ENCODE results near the gene INSR. TPM values are rescaled to one million over a fixed set of nuclear protein-coding genes. Genes with fewer than 3 reads are reported as not detected.
A peak's percentile ranks its signal among the peaks of the same experiment; 100 is the strongest.

The INSR gene
- total RNA-seq, 4 donors from 2014 or later, result 150 to 420 (median 196) TPM

- 3 to 6% methylated on average over 40 to 43 of the region's 43 CpGs for WGBS, 2 donors
- Histone ChIP-seq H3K27ac (peak overlapping the region; percentile 18 to 96 (median 82)), H3K4me1 (peaks cover 0 to 25% (median 12%) of the 10 kb centered on the region in 4 donors), H3K4me3 (peak overlapping the region; percentile 79 to 93 (median 92)), H3K36me3 (no peaks in the 10 kb centered on the region), H3K9me3 (no peaks in the 10 kb centered on the region), H3K27me3 (no peaks in the 10 kb centered on the region)
- TF ChIP-seq POLR2A (IDR thresholded peaks at IDR 0.05) (no peak), EP300 (IDR thresholded peaks at IDR 0.05) (peak; percentile 4 to 9)
- TF ChIP-seq, protein P1, sequence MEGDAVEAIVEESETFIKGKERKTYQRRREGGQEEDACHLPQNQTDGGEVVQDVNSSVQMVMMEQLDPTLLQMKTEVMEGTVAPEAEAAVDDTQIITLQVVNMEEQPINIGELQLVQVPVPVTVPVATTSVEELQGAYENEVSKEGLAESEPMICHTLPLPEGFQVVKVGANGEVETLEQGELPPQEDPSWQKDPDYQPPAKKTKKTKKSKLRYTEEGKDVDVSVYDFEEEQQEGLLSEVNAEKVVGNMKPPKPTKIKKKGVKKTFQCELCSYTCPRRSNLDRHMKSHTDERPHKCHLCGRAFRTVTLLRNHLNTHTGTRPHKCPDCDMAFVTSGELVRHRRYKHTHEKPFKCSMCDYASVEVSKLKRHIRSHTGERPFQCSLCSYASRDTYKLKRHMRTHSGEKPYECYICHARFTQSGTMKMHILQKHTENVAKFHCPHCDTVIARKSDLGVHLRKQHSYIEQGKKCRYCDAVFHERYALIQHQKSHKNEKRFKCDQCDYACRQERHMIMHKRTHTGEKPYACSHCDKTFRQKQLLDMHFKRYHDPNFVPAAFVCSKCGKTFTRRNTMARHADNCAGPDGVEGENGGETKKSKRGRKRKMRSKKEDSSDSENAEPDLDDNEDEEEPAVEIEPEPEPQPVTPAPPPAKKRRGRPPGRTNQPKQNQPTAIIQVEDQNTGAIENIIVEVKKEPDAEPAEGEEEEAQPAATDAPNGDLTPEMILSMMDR (IDR thresholded peaks at IDR 0.05), result peak; percentile 10 to 48 (median 22)
- peak; percentile 54 to 62 for DNase-seq (ENCODE audit: low spot score in 2 of 2)
These were observed 471 bp upstream of the INSR start for GRCh38 chr19:7294558-7295212.

- WGBS, 2 donors, result 10 to 23% methylated on average over 21 to 50 of the region's 54 CpGs
- Histone ChIP-seq H3K36me3 (no peaks in the 10 kb centered on the region), H3K9me3 (no peaks in the 10 kb centered on the region), H3K4me3 (peak overlapping the region; percentile 79 to 93 (median 92)), H3K4me1 (peaks cover 0 to 33% (median 12%) of the 10 kb centered on the region in 4 donors), H3K27ac (peak overlapping the region; percentile 71 to 96 (median 87)), H3K27me3 (no peaks in the 10 kb centered on the region)
- DNase-seq (ENCODE audit: low spot score in 2 of 2), result no peak
- TF ChIP-seq, protein P1 (IDR thresholded peaks at IDR 0.05), result no peak
- no peak for TF ChIP-seq EP300 (IDR thresholded peaks at IDR 0.05)
- no peak for TF ChIP-seq POLR2A (IDR thresholded peaks at IDR 0.05)
These were observed 1.1 kb downstream of the INSR start for GRCh38 chr19:7292950-7293761.

- Histone ChIP-seq H3K36me3 (no peaks in the 10 kb centered on the region), H3K4me3 (peak overlapping the region; percentile 79 to 93 (median 92)), H3K27me3 (no peaks in the 10 kb centered on the region), H3K9me3 (no peaks in the 10 kb centered on the region), H3K4me1 (peaks cover 0 to 37% (median 12%) of the 10 kb centered on the region in 4 donors), H3K27ac (peak overlapping the region; percentile 71 to 96 (median 87))
- WGBS, 2 donors, result 70% methylated on average over 12 of the region's 12 CpGs
- TF ChIP-seq EP300 (IDR thresholded peaks at IDR 0.05) (no peak), POLR2A (IDR thresholded peaks at IDR 0.05) (no peak)
- TF ChIP-seq, protein P1 (IDR thresholded peaks at IDR 0.05), result no peak
- no peak for DNase-seq (ENCODE audit: low spot score in 2 of 2)
These were observed 1.8 kb downstream of the INSR start for GRCh38 chr19:7292352-7292949.

- Histone ChIP-seq H3K9me3 (no peaks in the 10 kb centered on the region), H3K27ac (peak overlapping the region in 1 of 4 donors; percentile 59), H3K4me1 (peaks cover 0 to 31% (median 5%) of the 10 kb centered on the region in 4 donors), H3K27me3 (no peaks in the 10 kb centered on the region), H3K4me3 (peak overlapping the region in 1 of 4 donors; percentile 10), H3K36me3 (no peaks in the 10 kb centered on the region)
- WGBS, 2 donors, result 59 to 69% methylated on average over 6 of the region's 6 CpGs
- DNase-seq (ENCODE audit: low spot score in 2 of 2), result no peak
- TF ChIP-seq POLR2A (IDR thresholded peaks at IDR 0.05) (no peak), EP300 (IDR thresholded peaks at IDR 0.05) (no peak)
- TF ChIP-seq, protein P1 (IDR thresholded peaks at IDR 0.05), result no peak
These were observed 5.2 kb downstream of the INSR start for GRCh38 chr19:7288977-7289376.
